NCI-H524 (cell line): ENCODE measurements around the gene CERCAM.
A peak's percentile ranks its signal among the peaks of the same experiment; 100 is the strongest.
"Not testable (repeated sequence)": the region's sequence is repeated elsewhere in the genome, so short reads cannot be mapped to it uniquely, and the experiment has no call there.

ENCODE experiments used
- DNase-seq, 2 experiments: peaks; one replicate each; lab custom pipeline; 2025; lab: John Stamatoyannopoulos, UW

The CERCAM gene

DNA sequence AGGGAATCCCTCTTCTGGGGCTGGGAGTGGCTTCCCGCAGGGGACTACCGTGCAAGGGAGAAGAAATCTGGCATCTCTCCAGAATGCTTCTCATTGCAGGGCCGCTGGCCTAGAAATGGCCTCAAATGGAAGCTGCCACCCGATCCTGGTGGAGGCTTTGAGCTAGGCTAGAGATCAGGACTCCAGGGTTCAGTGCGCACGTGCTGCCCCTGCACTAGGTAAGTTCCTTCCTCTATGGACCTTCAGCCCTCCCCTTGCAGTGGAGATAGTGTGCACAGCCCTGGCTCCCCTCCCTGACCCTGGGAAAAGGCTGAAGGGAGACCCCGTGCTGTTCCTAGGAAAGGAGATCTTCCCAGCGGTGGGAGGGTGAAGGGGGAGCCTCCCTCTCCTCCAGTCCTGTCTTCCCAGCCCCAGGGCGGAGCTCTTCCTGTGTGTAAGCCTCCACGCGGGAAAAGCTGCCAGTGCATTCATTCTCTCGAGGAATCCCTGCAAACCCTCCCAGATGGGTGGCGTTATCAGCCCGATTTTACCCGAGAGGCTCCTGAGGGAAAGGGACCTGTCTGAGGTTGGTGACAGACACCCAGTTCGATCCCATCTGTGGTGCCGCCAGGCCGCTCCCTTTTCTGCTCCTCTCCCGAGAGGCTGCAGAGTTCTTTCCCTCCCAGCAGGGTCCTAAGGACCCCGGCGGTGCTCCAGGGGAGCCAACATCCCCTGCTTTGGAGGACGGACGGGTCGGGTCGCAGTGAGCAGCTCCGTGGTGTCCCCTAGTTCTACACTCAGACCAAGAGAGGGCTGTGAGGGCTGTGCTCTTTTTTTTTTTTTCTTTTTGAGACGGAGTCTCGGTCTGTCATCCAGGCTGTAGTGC is 1.4 kb upstream of the CERCAM start:
- peak; percentile 60 to 61 for DNase-seq

DNA sequence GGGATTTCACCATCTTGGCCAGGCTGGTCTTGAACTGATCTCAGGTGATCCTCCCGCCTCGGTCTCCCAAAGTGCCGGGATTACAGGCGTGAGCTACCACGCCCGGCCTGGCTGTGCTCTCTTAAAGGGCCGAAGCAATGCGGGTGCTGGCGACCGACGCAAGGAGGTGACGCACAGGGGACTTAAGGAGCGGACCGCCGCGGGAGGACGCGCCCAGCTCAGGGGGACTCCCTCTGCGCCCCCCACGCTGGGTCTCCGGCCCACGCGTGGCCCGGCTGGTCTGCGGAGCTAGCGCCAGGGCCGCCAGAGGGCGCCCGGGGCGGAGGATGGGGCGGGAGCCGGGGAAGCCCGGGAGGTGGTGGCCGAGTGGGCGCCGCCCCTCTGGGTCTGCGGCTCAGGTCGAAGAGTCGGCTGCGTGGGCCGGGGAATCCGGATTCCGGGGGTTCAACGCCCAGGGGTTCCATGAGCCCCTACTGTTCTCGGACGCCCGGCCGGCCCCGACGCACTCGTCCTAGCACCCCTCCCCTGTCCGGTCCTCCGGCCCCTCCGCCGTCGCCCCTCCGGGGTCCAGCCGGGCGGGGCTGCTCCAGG is 502 bp upstream of the CERCAM start:
- peak; percentile 41 to 81 for DNase-seq

DNA sequence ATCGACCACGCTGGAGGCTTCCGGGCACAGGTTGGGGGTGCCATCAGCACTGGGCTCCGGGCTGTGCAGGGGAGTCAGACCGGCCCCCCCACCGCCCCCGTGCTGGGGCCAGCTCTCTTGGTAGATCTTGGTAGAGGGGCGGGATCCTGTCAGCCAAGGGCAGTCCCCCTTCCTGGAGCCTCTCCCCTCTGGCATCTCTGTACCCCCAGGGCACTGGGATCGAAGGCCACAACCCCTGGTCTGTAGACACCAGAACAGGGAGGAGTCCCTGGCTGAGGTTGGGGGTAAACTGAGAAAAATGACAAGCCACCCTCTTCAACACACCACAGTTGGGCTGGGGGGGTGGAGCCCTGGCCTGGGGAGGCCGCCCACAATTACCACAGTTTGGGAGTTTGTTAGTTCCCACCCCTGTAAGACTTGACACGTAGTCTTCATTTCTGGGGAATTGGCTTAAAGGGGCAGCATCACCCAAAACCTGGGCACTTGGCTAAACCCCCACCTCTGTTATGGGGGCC is 882 bp downstream of the CERCAM start:
- DNase-seq, result no peak

DNA sequence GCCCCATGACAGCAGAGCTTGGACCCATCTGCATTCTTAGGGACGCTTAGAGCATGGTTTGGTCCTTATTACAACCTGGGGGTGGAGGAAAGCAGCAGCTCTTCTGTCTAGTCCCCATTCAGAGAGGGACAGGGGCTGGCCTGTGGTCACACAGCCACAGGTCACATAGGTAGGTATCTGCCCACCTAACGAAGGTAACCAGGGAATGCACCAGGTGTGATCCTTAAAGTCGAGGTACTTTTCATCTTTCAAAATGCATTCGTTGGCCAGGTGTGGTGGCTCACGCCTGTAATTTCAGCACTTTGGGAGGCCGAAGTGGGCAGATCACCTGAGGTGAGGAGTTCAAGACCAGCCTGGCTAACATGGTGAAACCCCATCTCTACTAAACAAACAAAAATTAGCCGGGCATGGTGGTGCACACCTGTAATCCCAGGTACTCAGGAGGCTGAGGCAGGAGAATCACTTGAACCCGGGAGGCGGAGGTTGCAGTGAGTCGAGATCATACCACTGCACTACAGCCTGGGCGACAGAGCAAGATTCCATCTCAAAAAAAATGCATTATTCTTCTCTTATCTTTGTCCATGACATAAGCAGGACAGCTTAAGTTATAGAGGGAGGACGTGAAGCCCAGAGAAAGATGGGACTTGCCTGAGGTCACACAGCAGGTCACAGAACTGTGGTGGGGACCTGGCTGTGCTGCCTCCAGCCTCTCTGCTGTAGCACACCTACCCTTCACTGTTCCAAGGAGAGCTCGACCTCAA is 1.5 kb downstream of the CERCAM start:
- not testable (repeated sequence) for DNase-seq

DNA sequence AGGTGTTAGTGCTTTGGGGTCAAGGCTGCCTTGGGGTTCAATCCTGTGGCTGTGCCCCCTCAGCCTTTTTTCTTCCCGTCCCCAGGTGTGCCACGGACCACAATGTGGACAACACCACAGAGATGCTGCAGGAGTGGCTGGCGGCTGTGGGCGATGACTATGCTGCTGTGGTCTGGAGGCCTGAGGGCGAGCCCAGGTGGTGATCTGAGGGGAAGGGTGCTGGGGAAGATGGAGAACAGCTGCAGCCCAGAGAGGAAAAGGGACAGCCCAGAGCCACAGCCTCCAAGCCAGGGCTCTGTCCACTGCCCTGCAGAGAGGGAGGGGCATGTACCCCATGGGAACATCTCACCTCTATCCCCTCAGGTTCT is 2.1 kb downstream of the CERCAM start:
- DNase-seq, result no peak

DNA sequence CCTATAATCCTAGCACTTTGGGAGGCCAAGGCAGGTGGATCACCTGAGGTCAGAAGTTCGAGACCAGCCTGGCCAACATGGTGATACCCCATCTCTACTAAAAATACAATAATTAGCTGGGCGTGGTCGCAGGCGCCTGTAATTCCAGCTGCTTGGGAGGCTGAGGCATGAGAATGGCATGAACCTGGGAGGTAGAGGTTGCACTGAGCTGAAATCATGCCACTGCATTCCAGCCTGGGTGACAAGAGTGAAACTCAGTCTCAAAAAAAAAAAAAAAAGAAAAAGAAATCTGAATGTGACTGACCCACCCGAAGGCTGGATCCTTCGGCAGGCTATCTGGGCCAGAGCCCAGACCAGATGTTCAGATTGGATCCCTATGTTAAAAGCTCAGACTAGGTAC is 2.7 kb downstream of the CERCAM start:
- DNase-seq, result not testable (repeated sequence)

DNA sequence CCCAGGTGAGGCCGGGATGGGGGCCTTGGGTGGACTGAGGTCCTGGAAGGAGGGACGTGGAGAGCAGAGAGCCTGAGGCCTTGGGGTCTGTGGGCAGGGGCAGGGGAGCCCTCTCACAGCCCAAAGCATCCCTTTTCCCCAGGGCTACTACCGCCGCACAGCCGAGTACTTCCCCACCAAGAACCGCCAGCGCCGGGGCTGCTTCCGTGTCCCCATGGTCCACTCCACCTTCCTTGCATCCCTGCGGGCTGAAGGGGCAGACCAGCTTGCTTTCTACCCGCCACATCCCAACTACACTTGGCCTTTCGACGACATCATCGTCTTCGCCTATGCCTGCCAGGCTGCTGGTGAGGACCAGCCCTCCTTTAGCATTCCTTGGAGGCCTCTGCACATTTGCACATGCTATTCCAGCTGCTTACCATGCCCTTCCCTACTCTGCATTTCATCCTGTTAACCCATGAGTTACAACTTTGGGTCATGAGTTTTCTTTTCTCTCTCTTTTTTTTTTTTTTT is 3.7 kb downstream of the CERCAM start:
- no peak for DNase-seq

DNA sequence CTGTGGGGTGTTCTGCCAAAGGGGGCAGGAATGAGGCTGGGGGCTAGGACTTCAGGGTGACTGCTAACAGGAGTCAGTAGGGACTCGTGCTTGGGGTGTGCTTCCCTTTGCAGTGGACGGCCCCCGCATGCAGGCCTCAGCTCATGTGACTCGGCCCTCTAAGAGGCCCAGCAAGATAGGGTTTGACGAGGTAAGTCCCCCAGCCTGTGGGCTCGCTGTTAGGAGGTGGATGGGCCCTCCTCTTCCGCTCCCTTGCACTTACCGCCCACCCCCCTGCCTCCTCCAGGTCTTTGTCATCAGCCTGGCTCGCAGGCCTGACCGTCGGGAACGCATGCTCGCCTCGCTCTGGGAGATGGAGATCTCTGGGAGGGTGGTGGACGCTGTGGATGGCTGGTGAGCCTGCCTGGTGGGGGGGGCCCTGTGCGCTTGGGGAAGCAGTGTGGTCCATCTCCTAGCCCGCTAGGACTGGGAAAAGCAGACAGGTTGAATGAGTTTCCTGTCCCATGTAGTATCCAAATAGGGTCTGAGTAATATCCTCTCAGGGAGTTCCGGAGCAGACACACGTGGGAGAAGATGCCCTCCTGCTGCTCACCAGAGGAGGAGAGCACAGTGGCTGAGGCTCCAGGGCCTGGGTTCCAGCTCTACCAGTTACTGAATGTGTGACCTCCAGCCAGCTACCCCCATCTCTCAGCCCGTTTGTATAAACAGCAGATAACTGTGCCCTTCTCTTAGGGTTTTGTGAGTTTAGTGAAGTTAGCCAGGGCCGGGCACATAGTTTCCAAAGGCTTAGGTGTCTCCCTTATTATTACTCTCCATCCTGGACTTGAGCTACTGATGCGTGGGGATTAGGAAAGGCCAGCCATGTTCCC is 8.2 kb downstream of the CERCAM start:
- no peak for DNase-seq

DNA sequence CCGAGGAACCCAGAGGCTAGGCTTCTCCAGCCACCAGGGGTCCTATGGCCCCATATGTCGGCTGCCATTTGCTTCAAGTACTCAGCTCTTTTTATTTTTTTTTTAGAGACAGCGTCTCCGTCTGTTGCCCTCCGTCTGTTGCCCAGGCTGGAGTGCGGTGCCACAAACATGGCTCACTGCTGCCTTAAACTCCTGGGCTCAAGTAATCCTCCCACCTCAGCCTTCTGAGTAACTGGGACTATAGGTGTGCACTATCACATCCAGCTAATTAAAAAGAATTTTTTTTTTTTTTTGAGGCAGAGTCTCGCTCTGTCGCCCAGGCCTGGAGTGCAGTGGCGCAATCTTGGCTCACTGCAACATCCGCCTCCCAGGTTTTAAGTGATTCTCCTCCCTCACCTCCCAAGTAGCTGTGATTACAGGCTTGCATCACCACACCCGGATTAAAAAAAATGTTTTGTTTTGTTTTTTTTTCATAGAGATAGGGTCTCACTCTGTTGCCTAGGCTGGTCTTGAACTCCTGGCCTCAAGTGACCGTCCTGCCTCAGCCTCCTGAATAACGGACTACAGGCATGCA is 8.9 kb downstream of the CERCAM start:
- DNase-seq, result peak; percentile 97 to 98

DNA sequence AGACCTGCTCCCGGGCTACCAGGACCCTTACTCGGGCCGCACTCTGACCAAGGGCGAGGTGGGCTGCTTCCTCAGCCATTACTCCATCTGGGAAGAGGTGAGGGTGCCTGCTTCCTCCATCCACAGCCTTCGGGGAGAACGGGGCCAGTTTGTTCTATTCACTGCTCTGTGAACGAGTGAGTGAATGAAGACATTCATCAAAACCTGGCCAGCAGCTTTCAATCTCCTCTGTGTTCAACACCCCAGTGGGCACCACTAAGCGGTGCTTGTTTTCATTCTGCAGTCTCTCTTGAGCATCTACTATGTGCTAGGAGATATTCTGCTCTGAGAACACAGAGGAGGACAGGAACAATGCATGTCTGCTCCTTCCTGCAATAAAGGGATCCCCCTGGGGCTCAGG is 10.6 kb downstream of the CERCAM start:
- DNase-seq, result no peak

DNA sequence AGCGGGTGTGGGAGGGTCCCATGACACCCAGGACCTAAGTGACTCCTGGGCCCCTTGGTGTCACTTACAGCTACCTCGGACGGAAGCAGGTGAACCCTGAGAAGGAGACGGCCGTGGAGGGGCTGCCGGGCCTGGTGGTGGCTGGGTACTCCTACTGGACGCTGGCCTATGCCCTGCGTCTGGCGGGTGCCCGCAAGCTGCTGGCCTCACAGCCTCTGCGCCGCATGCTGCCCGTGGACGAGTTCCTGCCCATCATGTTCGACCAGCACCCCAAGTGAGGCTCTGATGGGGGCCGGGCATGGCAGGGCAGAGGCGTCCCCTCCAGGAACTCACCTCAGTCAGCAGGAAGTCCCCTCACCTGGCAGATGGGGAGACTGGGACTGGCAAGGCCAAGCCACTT is 13.7 kb downstream of the CERCAM start:
- no peak for DNase-seq

DNA sequence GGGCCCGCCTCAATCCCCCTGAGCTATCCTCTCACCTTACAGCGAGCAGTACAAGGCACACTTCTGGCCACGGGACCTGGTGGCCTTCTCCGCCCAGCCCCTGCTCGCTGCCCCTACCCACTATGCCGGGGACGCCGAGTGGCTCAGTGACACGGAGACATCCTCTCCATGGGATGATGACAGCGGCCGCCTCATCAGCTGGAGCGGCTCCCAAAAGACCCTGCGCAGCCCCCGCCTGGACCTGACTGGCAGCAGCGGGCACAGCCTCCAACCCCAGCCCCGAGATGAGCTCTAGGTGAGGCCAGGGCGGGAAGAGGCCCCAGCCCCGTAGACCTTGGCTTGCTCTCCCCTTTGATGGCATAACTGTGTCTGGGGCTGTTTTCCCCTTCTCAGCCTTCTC is 15.0 kb downstream of the CERCAM start:
- no peak for DNase-seq

DNA sequence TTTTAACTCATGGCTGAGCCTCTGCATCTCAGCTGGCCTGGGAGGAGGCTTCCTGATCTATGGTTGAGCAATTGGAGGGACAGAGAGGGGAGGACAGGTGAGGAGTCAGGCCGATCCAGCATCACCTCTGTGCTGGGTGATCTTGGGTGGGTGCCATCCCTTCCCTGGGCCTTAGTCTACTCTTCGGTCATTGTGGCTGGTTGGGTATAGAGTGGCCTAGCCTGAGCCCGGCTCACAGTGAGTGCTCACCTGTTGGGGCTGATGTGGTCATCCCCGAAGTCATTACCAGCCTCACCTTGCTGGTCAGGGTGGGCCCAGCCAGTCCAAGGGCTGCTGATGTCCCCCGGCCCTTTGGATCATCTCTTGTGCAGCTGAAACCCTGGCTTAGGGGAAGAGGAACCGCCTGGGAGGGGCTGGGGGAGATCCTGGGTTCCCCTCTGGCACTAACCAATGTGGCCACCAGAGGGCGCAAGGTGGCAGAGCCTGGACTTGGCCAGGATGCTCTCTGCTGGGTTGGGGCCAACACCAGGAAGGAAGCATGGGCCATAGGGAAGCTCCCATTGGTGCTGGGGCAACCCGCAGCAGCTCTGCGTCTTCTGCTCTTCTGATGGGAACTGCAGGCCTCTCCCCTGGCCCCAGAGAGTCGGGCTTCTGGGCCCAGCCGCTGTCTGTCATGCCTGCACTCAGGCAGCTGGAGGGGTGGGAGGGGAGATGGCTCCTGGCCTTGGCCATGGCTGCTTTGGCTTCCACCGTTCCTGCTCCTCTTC is 17.9 kb downstream of the CERCAM start:
- peak; percentile 59 to 74 for DNase-seq

DNA sequence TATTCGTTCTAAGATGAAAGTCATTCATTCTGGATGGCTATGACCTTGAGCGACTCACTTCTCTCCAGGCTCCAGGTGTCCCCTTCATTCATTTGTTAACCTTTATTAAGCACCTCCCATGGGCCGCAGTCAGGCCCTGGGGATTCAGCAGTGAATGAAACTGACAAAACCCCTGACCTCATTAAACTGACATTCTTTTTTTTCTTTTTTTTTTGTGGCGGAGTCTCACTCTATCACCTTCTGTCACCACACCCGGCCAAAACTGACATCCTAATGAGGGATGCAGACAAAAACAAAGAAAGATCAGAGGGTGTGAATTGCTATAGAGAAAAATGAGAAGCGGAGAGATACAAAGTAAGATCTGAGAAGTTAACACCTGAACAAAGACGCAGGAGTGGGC is 18.6 kb downstream of the CERCAM start:
- DNase-seq, result no peak

DNA sequence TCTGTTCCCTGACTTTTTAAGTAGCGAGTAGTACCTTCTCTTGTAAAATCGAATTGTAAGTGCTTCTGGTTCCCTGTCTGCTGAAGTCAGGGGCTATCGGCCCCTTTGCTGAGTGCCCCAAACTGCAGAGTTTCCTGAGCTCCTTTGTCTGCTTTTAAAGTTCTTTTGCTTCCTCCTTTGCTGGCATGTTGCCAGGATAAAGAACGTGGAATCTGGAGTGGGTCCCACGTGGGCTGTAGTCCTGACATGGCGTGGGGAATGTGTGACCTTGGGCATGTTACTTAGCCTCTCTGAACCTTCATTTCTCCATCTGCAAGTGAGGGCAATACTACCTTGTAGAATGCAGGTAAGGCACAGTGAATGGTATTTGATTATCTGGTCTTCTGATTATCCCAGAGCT is 21.5 kb downstream of the CERCAM start:
- DNase-seq, result no peak

DNA sequence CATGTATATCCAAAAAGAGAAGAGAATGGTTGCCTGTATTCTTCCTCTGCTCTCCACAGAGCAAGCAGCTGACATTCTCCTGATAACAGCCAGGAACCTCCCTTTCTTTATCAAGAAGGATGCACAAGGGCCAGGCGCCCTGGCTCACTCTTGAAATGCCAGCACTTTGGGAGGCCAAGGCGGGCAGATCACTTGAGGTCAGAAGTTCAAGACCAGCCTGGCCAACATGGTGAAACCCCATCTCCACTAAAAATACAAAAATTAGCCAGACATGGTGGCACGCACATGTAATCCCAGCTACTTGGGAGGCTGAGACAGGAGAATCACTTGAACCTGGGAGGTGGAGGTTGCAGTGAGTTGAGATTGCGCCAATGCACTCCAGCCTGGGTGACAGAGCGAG is 25.8 kb downstream of the CERCAM start:
- DNase-seq, result not testable (repeated sequence)

DNA sequence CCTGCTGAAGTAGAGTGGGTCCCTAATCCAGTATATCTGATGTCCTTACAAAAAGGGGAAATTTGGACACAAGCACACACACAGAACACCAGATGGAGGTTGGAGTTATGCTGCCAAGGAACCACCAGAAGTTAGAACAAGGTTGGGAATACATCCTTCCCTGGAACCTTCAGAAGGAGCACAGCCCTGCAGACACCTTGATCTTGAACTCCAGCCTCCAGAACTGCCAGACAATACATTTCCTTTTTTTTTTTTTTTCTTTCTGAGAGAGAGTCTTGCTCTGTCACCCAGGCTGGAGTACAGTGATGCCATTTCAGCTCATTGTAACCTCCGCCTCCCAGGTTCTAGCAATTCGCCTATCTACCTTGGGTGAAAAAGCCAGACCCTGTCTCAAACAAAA is 28.1 kb downstream of the CERCAM start:
- no peak for DNase-seq

DNA sequence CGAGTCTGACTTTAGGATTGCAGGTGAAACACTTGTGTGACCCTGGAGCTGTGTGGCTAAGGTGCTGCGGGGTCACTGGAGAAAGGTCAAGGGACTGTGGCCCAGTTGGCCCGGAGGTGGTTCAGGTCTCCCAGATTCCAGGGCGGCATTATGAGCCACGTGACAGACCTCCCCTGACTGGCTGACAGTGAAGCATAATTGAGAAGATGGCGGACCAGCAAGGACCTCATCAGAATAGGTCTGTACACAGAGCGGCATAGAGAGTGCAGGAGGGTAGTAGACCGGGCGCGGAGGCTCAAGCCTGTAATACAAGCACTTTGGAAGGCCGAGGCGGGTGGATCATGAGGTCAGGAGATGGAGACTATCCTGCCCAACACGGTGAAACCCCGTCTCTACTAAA is 34.3 kb downstream of the CERCAM start:
- DNase-seq, result no peak

DNA sequence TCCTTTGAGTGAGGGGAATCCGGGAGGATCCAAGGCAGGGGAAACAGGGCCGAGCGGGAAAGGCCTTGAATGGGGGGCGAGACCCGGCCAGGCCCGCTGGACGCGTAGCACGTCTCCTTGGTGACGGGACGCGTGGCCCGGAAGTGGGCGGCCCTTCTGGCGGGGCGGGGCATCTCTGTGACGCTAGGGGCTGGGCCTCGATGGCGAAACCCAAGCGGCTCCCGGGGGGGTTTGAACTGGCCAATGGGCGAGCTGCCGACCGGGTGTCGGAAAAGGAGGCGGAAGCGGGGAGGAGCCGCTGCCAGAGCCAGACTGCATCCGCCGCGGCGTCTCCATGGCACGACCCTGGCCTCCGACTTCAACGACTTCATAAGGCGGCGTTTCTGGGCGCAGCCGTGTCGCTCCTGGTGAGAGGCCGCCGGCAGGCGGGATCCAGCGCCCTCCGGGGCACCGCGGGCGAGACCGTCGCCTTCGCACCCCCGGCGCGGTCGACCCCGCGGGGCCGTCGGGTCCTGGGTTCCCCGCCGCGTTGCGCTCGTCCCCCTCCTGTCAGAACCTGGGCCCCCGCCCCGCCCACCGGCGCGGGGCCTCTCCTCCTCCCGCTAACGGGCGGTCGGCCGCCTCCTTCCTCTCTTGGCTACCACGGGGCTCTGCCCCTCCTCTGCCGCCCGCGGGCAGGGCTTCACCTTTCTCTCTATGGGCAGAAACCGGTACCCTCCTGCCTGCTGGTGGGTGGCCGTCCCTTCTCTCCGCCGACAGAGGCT is 35.4 kb downstream of the CERCAM start, which contains the start of gene ODF2:
Gene ODF2 (plus strand): TSS at position 158 of the 764 bp plus-strand sequence. CDS start 86 bp downstream, at position 244.
- peak; percentile 96 to 97 for DNase-seq
